Measurements from ENCODE around the gene ABCA6. TPM values are rescaled to one million over a fixed set of nuclear protein-coding genes. Genes with fewer than 3 reads are reported as not detected.

The ABCA6 gene
- total RNA-seq, 2 donors from 2014 or later, result not detected

GRCh38 chr17:69134112-69134511, 7.6 kb downstream of the ABCA6 start:
- no peaks in the 10 kb centered on the region for H3K36me3 ChIP-seq (ENCODE audit: control insufficient read depth, insufficient read depth, low read length)
- Mint-ChIP-seq H3K4me1 (peaks cover 6% of the 10 kb centered on the region), H3K4me3 (no peak overlapping the region), H3K27me3 (ENCODE audit: insufficient read depth) (peaks cover 4% of the 10 kb centered on the region), H3K27ac (no peak overlapping the region), H3K9me3 (no peaks in the 10 kb centered on the region), H3K36me3 (ENCODE audit: low read depth) (no peaks in the 10 kb centered on the region)
- no peak overlapping the region for H3K9ac ChIP-seq (ENCODE audit: extremely low read depth, low read length, poor library complexity, severe bottlenecking)
- H3K27me3 ChIP-seq (ENCODE audit: control insufficient read depth, insufficient read depth, low read length, poor library complexity, severe bottlenecking), result no peaks in the 10 kb centered on the region
- no peaks in the 10 kb centered on the region for H3K4me1 ChIP-seq (ENCODE audit: control insufficient read depth, insufficient read depth, low read length)
- WGBS, 2 experiments (ENCODE audit: insufficient coverage in 1 of 2, insufficient read length in 1 of 2), result 83 to 87% methylated on average over 2 to 3 of the region's 3 CpGs
- no peak overlapping the region for H3K4me3 ChIP-seq (ENCODE audit: low read length)
- TF ChIP-seq, protein P1, sequence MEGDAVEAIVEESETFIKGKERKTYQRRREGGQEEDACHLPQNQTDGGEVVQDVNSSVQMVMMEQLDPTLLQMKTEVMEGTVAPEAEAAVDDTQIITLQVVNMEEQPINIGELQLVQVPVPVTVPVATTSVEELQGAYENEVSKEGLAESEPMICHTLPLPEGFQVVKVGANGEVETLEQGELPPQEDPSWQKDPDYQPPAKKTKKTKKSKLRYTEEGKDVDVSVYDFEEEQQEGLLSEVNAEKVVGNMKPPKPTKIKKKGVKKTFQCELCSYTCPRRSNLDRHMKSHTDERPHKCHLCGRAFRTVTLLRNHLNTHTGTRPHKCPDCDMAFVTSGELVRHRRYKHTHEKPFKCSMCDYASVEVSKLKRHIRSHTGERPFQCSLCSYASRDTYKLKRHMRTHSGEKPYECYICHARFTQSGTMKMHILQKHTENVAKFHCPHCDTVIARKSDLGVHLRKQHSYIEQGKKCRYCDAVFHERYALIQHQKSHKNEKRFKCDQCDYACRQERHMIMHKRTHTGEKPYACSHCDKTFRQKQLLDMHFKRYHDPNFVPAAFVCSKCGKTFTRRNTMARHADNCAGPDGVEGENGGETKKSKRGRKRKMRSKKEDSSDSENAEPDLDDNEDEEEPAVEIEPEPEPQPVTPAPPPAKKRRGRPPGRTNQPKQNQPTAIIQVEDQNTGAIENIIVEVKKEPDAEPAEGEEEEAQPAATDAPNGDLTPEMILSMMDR (conservative IDR thresholded peaks at IDR 0.05), result no peak
- H3K27ac ChIP-seq (ENCODE audit: low read depth, low read length), result no peak overlapping the region
- no peaks in the 10 kb centered on the region for H3K9me3 ChIP-seq (ENCODE audit: control insufficient read depth, low read length)
- DNase-seq, result no peak

DNA sequence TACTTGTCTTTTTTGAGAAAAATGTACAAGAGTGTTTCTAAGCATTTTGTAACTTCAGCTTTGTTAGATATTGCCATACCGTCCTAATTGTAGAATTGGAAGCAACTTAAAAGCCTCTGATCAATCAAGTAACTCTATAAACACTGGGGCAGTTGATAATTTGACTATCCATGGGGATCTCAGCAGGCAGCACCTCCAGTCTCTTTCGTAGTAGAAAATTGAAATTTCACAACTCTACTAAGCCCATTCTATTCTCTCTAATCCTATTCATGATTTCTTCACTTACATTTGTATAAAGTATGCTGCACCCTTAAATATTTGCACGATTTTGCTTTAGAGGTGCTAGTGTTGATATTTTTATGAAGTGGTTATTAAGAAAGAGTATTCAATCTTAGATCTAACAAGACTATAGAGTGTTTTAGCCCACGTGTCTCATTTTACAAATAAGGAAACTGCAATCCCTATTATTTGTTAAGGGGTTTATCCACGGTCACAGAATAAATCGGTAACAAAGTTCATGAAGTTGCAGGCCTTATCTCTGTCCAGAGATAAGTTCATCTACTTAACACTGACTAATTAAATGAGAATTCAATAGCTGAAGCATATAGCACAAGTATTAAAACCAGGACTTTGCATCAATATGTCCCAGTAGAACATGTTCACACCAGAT, 10.9 kb downstream of the ABCA6 start:
- Histone ChIP-seq H3K9ac (ENCODE audit: extremely low read depth, low read length, poor library complexity, severe bottlenecking) (no peak overlapping the region), H3K27ac (ENCODE audit: low read depth, low read length) (no peak overlapping the region), H3K9me3 (ENCODE audit: control insufficient read depth, low read length) (no peaks in the 10 kb centered on the region), H3K27me3 (ENCODE audit: control insufficient read depth, insufficient read depth, low read length, poor library complexity, severe bottlenecking) (no peaks in the 10 kb centered on the region), H3K36me3 (ENCODE audit: control insufficient read depth, insufficient read depth, low read length) (no peaks in the 10 kb centered on the region), H3K4me3 (ENCODE audit: low read length) (no peak overlapping the region), H3K4me1 (ENCODE audit: control insufficient read depth, insufficient read depth, low read length) (no peaks in the 10 kb centered on the region)
- no peak overlapping the region for H3K27ac Mint-ChIP-seq
- 71 to 78% methylated on average over 5 to 6 of the region's 6 CpGs for WGBS, 2 experiments (ENCODE audit: insufficient coverage in 1 of 2, insufficient read length in 1 of 2)
- no peak overlapping the region for H3K4me3 Mint-ChIP-seq
- peaks cover 6% of the 10 kb centered on the region for H3K4me1 Mint-ChIP-seq
- peaks cover 4% of the 10 kb centered on the region for H3K27me3 Mint-ChIP-seq (ENCODE audit: insufficient read depth)
- no peak for DNase-seq
- TF ChIP-seq, protein P1 (conservative IDR thresholded peaks at IDR 0.05), result no peak
- no peaks in the 10 kb centered on the region for H3K9me3 Mint-ChIP-seq
- no peaks in the 10 kb centered on the region for H3K36me3 Mint-ChIP-seq (ENCODE audit: low read depth)

DNA sequence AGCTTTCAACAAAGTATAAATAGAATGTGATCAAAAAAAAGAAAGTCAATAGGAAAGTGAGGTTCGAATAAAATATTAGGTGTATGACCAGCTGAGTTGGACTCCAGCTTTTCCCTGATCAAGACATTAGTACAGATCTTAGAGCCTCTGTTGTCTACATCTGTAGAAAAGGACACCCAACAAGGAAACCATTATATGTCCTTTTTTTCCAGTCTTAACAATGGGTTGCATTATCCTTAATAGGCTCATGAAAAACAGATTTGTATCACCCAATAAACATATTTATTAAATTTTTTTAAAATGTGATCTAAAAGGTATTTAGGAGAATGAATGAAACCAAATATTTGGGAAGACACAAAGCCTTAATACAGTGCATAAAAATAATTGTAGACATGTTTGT, 18.1 kb downstream of the ABCA6 start:
- Histone ChIP-seq H3K9me3 (ENCODE audit: control insufficient read depth, low read length) (no peaks in the 10 kb centered on the region), H3K36me3 (ENCODE audit: control insufficient read depth, insufficient read depth, low read length) (no peaks in the 10 kb centered on the region), H3K9ac (ENCODE audit: extremely low read depth, low read length, poor library complexity, severe bottlenecking) (no peak overlapping the region), H3K27me3 (ENCODE audit: control insufficient read depth, insufficient read depth, low read length, poor library complexity, severe bottlenecking) (no peaks in the 10 kb centered on the region), H3K4me1 (ENCODE audit: control insufficient read depth, insufficient read depth, low read length) (no peaks in the 10 kb centered on the region), H3K27ac (ENCODE audit: low read depth, low read length) (no peak overlapping the region), H3K4me3 (ENCODE audit: low read length) (no peak overlapping the region)
- Mint-ChIP-seq H3K4me3 (no peak overlapping the region), H3K9me3 (no peaks in the 10 kb centered on the region), H3K36me3 (ENCODE audit: low read depth) (no peaks in the 10 kb centered on the region), H3K27me3 (ENCODE audit: insufficient read depth) (peaks cover 3% of the 10 kb centered on the region), H3K4me1 (no peaks in the 10 kb centered on the region), H3K27ac (no peak overlapping the region)
- DNase-seq, result no peak
- 86 to 100% methylated on average over 1 of the region's 1 CpG for WGBS, 2 experiments (ENCODE audit: insufficient coverage in 1 of 2, insufficient read length in 1 of 2)
- TF ChIP-seq, protein P1 (conservative IDR thresholded peaks at IDR 0.05), result no peak
